H9 (cell line): ENCODE measurements around the gene MAPK4. TPM values are rescaled to one million over a fixed set of nuclear protein-coding genes. Genes with fewer than 3 reads are reported as not detected.

ENCODE experiments used
- DNase-seq: peaks from one replicate; pipeline ENCODE4 v3.0.0-alpha.2; 2017
- H2AFZ ChIP-seq: one replicate; pipeline ENCODE4 v1.6.1; 2013; ENCODE audit warnings: mild to moderate bottlenecking, low read length, control low read depth, moderate library complexity
- H2AK5ac ChIP-seq: 2 replicates; pipeline ENCODE4 v1.6.1; 2013; ENCODE audit warnings: low read length, control low read depth, mixed read lengths; ENCODE audit not compliant: insufficient read length
- H2BK120ac ChIP-seq: one replicate; pipeline ENCODE4 v1.6.1; 2013; ENCODE audit warnings: low read depth, mild to moderate bottlenecking, low read length, control low read depth, inconsistent platforms; ENCODE audit not compliant: poor library complexity, severe bottlenecking
- H2BK12ac ChIP-seq: 2 replicates; pipeline ENCODE4 v1.6.1; 2013; ENCODE audit warnings: low read length, control low read depth, mixed read lengths, low read depth; ENCODE audit not compliant: insufficient read length
- H2BK15ac ChIP-seq: 2 replicates; pipeline ENCODE4 v1.6.1; 2013; ENCODE audit warnings: low read depth, low read length, control low read depth
- H2BK20ac ChIP-seq: one replicate; pipeline ENCODE4 v1.6.1; 2013; ENCODE audit warnings: low read depth, mild to moderate bottlenecking, low read length, control low read depth, inconsistent platforms; ENCODE audit not compliant: poor library complexity, severe bottlenecking
- H2BK5ac ChIP-seq: 2 replicates; pipeline ENCODE4 v1.6.1; 2013; ENCODE audit warnings: low read length, control low read depth, mixed read lengths; ENCODE audit not compliant: insufficient read length
- H3K14ac ChIP-seq: 2 replicates; pipeline ENCODE4 v1.6.1; 2013; ENCODE audit warnings: low read length, control low read depth; ENCODE audit not compliant: insufficient read depth
- H3K18ac ChIP-seq: 2 replicates; pipeline ENCODE4 v1.6.1; 2013; ENCODE audit warnings: low read depth, mild to moderate bottlenecking, mixed read lengths, low read length, control low read depth; ENCODE audit not compliant: insufficient read length
- H3K23ac ChIP-seq: 2 replicates; pipeline ENCODE4 v1.6.1; 2013; ENCODE audit warnings: low read length, control low read depth, mixed read lengths, low read depth; ENCODE audit not compliant: insufficient read length
- H3K23me2 ChIP-seq: 2 replicates; pipeline ENCODE4 v1.6.1; 2013; ENCODE audit warnings: low read depth, mild to moderate bottlenecking, mixed read lengths, low read length, control low read depth; ENCODE audit not compliant: insufficient read length, poor library complexity, severe bottlenecking
- H3K27ac ChIP-seq: 2 replicates; pipeline ENCODE4 v1.5.1; 2013; ENCODE audit warnings: low read length, control low read depth, mixed read lengths, low read depth; ENCODE audit not compliant: insufficient read length
- H3K27me3 ChIP-seq: 2 replicates; pipeline ENCODE4 v1.6.1; 2013; ENCODE audit warnings: low read length, control low read depth, inconsistent platforms; ENCODE audit not compliant: insufficient read depth
- H3K4ac ChIP-seq: 2 replicates; pipeline ENCODE4 v1.6.1; 2013; ENCODE audit warnings: low read depth, mild to moderate bottlenecking, control low read depth, inconsistent platforms, low read length, moderate library complexity
- H3K4me1 ChIP-seq: 2 replicates; pipeline ENCODE4 v1.6.1; 2013; ENCODE audit warnings: low read length, control low read depth, inconsistent platforms; ENCODE audit not compliant: insufficient read depth
- H3K4me2 ChIP-seq: 2 replicates; pipeline ENCODE4 v1.6.1; 2013; ENCODE audit warnings: low read length, control low read depth, mixed read lengths; ENCODE audit not compliant: insufficient read length, insufficient read depth
- H3K56ac ChIP-seq: 2 replicates; pipeline ENCODE4 v1.6.1; 2013; ENCODE audit warnings: low read depth, mild to moderate bottlenecking, mixed read lengths, low read length, control low read depth; ENCODE audit not compliant: insufficient read length
- H3K79me1 ChIP-seq: 2 replicates; pipeline ENCODE4 v1.6.1; 2013; ENCODE audit warnings: low read depth, mild to moderate bottlenecking, moderate library complexity, low read length, control low read depth, inconsistent platforms; ENCODE audit not compliant: insufficient read depth, poor library complexity, severe bottlenecking
- H3K79me2 ChIP-seq: 2 replicates; pipeline ENCODE4 v1.6.1; 2013; ENCODE audit warnings: low read length, control low read depth, inconsistent platforms; ENCODE audit not compliant: insufficient read depth
- H3K9ac ChIP-seq: 2 replicates; pipeline ENCODE4 v1.6.1; 2013; ENCODE audit warnings: low read length, control low read depth, mixed read lengths; ENCODE audit not compliant: insufficient read length; ENCODE audit errors: extremely low read depth
- H3K9me3 ChIP-seq: one replicate; pipeline ENCODE4 v1.6.1; 2013; ENCODE audit warnings: low read depth, low read length, inconsistent platforms; ENCODE audit not compliant: control insufficient read depth
- H3T11ph ChIP-seq: one replicate; pipeline ENCODE4 v1.6.1; 2013; ENCODE audit warnings: mild to moderate bottlenecking, low read length, control low read depth, inconsistent platforms
- H4K20me1 ChIP-seq: one replicate; pipeline ENCODE4 v1.6.1; 2013; ENCODE audit not compliant: control insufficient read depth, insufficient read length, insufficient read depth
- H4K5ac ChIP-seq: 2 replicates; pipeline ENCODE4 v1.6.1; 2013; ENCODE audit warnings: low read depth, mild to moderate bottlenecking, mixed read lengths, low read length, control low read depth; ENCODE audit not compliant: insufficient read length
- H4K8ac ChIP-seq: replicated peaks from 2 replicates; pipeline ENCODE4 v1.6.1; 2013; ENCODE audit warnings: low read length, control low read depth, mixed read lengths, low read depth; ENCODE audit not compliant: insufficient read length
- H4K91ac ChIP-seq: 2 replicates; pipeline ENCODE4 v1.6.1; 2013; ENCODE audit warnings: low read depth, mild to moderate bottlenecking, moderate library complexity, mixed read lengths, low read length, control low read depth; ENCODE audit not compliant: insufficient read length
- H3K27ac Mint-ChIP-seq, 3 experiments: 2 replicates in 2 of 3; 3 replicates in 1 of 3; pipeline ENCODE4 v1.8.0; 2020 to 2021; ENCODE audit warnings: mixed read lengths in 3 of 3, mild to moderate bottlenecking in 1 of 3, moderate library complexity in 1 of 3
- H3K27me3 Mint-ChIP-seq: 2 replicates; pipeline ENCODE4 v1.8.0; 2021; ENCODE audit warnings: low read depth, mild to moderate bottlenecking, moderate library complexity, mixed read lengths
- H3K36me3 Mint-ChIP-seq, 3 experiments: 2 replicates in 2 of 3; 3 replicates in 1 of 3; pipeline ENCODE4 v1.8.0; 2020 to 2021; ENCODE audit warnings: low read depth in 3 of 3, mixed read lengths in 3 of 3; ENCODE audit not compliant: insufficient read depth in 1 of 3
- H3K4me1 Mint-ChIP-seq, 2 experiments: 2 replicates each; pipeline ENCODE4 v1.8.0; 2020; ENCODE audit warnings: mixed read lengths in 2 of 2
- H3K4me3 Mint-ChIP-seq, 2 experiments: 2 replicates in 1 of 2; 3 replicates in 1 of 2; pipeline ENCODE4 v1.8.0; 2020 to 2021; ENCODE audit warnings: mild to moderate bottlenecking in 2 of 2, mixed read lengths in 2 of 2, moderate library complexity in 1 of 2
- H3K9me3 Mint-ChIP-seq, 2 experiments: 2 replicates in 1 of 2; 3 replicates in 1 of 2; pipeline ENCODE4 v1.8.0; 2020; ENCODE audit warnings: mild to moderate bottlenecking in 2 of 2, mixed read lengths in 2 of 2, moderate library complexity in 1 of 2
- CTCF ChIP-seq: fragments of 200-600 bp; sonication (generic); conservative IDR thresholded peaks from 3 replicates; pipeline ENCODE4 v1.8.0; 2021; ENCODE audit warnings: antibody characterized with exemption, mild to moderate bottlenecking
- WGBS: extraction: QIAGEN DNeasy Blood & Tissue Kit; methylation state at CpG from one replicate; pipeline ENCODE4 v1.1.7; 2013; ENCODE audit warnings: missing lambda C conversion rate, low lambda C conversion rate, mixed read lengths; ENCODE audit not compliant: insufficient read length; ENCODE audit errors: extremely low coverage; 5-methylcytosine and 5-hydroxymethylcytosine counted together
- total RNA-seq: library from RNA; stranded (reverse); gene quantifications from 2 replicates; pipeline ENCODE4 v1.2.1, GENCODE V29; 2021

MAPK4 gene
- total RNA-seq, 1 experiment from 2014 or later: 1.6 TPM

DNA sequence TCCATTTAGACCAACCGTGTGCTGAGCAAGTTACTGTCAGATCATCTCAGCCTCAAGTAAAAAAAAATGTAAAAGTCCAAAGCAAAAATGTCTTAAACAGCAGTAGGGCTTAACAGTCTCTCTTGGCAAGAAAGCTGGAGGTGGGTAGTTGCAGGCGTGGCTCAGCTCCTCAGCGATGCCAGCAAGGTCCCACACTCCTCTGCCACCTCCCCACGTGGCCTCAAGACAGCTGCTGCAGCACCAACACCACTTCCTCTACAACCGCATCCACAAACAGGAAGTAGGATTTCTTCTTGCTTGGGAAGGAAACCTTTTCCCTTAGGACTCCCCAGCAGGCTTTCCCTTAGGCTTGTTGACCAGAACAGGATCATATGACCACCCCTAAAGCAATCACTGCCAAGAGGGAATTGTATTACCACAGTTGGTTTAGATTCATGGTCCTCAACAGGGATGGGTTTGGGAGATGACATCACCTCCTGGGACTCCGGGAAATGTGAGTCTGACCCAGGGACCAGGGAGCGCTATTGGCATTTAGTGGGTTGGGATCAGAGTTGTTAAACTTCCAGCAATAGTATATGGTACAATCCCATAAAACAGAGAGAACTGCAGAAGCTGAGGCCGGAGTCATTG is 97.1 kb downstream of the MAPK4 start:
- H3K9me3 Mint-ChIP-seq: peaks cover 0 to 2% of the 10 kb centered on the region in 2 experiments; a peak in 3 of 5 replicates
- no peak for TF ChIP-seq CTCF
- Histone ChIP-seq H3K23ac (no peak overlapping the region), H2BK5ac (no peak overlapping the region), H3T11ph (no peak overlapping the region), H2AK5ac (no peak overlapping the region), H3K56ac (no peak overlapping the region), H3K27ac (no peak overlapping the region), H3K9me3 (no peaks in the 10 kb centered on the region), H4K20me1 (no peaks in the 10 kb centered on the region), H2BK15ac (no peak overlapping the region), H2BK20ac (no peak overlapping the region), H4K91ac (no peak overlapping the region), H3K23me2 (no peaks in the 10 kb centered on the region), H3K14ac (no peak overlapping the region), H2BK12ac (no peak overlapping the region), H3K79me2 (no peaks in the 10 kb centered on the region), H3K79me1 (no peaks in the 10 kb centered on the region), H3K18ac (no peak overlapping the region), H3K4me2 (no peak overlapping the region), H4K8ac (no peak overlapping the region), H3K4me1 (no peaks in the 10 kb centered on the region; the same call in 1 of the 2 replicates), H4K5ac (no peak overlapping the region), H3K9ac (no peak overlapping the region), H2BK120ac (no peak overlapping the region), H3K4ac (no peak overlapping the region), H3K27me3 (no peaks in the 10 kb centered on the region), H2AFZ (no peak overlapping the region)
- no peak overlapping the region for H3K4me3 Mint-ChIP-seq
- DNase-seq: no peak
- no peaks in the 10 kb centered on the region; the same call in 1 of the 2 replicates for H3K27me3 Mint-ChIP-seq
- peaks cover 32 to 38% of the 10 kb centered on the region in 2 experiments for H3K4me1 Mint-ChIP-seq
- H3K36me3 Mint-ChIP-seq: peaks cover 0 to 2% (median 1%) of the 10 kb centered on the region in 3 experiments; a peak in 3 of 7 replicates
- H3K27ac Mint-ChIP-seq: no peak overlapping the region
- whole genome bisulfite sequencing: no CpG with 5 or more reads among the region's 8 CpGs
